ENCODE data around the gene LONP1.
"Not testable (repeated sequence)": the region's sequence is repeated elsewhere in the genome, so short reads cannot be mapped to it uniquely, and the experiment has no call there.

LONP1 gene

DNA sequence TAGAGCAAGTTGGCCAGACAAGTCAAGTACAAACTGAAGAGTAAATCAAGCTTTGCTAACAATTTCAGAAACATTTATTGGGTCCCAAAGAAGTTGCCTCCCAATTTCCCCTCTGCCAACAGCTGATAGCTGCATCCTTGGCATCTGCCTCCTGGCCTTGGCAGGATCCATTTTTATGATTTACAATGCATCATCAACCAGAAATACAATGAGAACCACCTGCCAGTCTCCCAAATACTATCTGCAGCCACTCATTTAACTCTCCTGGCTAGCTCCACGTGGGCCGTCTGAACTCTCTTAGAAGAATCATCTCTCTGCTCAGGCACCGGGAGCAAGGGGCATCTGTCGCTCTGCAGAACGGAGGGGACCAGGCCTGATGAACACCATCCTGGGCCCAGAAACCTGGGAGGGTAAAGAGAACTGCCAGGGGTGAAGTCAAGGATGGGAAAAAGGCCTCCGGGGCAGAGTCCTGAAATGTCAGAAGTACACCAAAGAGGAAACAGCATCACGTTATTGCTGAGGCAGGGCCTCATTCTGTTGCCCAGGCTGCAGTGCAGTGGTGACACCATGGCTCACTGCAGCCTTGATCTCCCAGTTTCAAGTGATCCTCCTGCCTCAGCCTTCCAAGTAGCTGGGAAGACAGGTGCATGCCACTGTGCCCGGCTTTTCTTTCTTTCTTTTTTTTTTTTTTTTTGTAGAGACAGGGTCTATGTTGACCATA lies 2.6 kb downstream of the LONP1 start:
- intact Hi-C loops (cut with DNase I) = no loop called here
- no peak for DNase-seq

DNA sequence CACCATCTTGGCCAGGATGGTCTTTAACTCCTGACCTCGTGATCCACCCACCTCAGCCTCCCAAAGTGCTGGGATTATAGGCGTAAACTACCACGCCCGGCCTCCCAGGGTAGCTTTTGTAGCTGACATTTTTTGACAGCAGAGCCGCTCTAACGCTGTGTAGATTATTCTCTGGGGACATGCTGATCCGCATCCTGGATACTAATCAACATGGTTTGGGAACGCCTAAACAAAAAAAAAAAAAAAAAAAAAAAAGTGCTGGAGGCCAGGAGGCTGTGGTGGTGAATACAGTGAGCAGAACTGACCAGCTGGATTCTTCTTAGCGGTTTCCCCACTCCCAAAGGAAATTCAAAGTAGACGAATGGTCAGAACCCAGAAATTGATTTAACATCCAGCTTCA lies 5.1 kb downstream of the LONP1 start:
- no peak for DNase-seq
- intact Hi-C loops (cut with DNase I) = no loop called here

DNA sequence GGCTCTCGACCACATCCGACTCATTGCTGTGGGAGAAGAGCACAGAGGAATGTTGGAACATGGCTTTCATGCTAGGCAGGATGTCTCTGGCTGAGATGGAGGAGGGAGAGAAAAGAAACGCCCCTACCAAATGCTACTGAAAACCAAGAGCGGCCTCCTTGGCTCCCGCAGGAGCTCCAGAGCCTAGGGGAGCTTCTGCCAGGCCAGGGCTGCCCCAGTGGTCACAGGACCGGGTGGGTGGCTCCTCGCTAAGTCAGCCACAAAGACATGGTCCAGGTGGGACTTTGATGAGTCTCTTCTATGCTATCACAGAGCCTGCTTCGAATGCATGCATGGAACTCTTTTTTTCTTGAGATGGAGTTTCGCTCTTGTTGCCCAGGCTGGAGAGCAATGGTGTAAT lies 6.7 kb downstream of the LONP1 start:
- intact Hi-C loops (cut with DNase I) = no loop called here
- DNase-seq = no peak

DNA sequence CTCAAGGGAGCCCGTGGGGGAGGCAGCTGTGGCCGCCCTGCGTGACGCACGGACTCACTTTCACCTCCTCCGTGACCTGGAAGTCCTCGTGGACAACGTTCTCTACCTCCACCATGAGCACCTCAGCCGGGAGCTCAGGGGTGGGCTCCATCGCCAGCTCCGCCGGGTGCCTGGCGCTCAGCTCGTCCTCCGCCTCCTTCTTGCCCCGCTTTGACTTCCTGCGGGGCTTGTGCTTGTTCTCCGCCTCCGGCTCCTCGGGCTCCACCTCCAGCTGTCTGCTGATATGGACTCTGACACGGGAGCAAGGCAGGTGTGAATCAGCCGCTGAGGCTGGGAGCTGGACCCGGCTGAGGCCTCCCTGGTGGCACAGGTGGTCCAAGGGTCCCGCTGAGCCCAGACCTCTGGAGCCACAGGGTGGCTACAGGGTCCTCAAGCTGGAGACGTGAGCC lies 8.2 kb downstream of the LONP1 start:
- intact Hi-C loops (cut with DNase I) = no loop called here
- DNase-seq = peak in 30 of 42 donors; percentile 22 to 76 (median 50)

DNA sequence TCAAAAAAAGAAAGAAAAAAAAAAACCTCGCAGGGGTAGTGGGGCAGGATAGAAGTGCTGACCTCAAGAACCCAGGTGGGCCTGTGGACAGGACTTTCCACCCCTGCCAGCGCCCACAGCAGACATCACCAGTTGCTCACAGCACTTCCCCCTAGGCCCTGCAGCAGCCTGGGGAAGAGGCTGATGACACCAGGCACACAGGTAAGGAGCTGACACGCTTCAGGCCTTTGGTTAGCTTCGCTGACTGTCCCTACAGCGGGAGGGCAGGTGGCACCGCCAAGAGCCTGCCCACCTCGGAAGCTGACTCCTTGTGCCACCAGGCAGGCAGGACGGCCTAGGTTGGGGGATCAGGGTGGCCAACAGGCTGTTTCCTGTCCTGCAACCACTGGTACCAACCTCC lies 8.9 kb downstream of the LONP1 start:
- intact Hi-C loops (cut with DNase I) = no loop called here
- DNase-seq = no peak

DNA sequence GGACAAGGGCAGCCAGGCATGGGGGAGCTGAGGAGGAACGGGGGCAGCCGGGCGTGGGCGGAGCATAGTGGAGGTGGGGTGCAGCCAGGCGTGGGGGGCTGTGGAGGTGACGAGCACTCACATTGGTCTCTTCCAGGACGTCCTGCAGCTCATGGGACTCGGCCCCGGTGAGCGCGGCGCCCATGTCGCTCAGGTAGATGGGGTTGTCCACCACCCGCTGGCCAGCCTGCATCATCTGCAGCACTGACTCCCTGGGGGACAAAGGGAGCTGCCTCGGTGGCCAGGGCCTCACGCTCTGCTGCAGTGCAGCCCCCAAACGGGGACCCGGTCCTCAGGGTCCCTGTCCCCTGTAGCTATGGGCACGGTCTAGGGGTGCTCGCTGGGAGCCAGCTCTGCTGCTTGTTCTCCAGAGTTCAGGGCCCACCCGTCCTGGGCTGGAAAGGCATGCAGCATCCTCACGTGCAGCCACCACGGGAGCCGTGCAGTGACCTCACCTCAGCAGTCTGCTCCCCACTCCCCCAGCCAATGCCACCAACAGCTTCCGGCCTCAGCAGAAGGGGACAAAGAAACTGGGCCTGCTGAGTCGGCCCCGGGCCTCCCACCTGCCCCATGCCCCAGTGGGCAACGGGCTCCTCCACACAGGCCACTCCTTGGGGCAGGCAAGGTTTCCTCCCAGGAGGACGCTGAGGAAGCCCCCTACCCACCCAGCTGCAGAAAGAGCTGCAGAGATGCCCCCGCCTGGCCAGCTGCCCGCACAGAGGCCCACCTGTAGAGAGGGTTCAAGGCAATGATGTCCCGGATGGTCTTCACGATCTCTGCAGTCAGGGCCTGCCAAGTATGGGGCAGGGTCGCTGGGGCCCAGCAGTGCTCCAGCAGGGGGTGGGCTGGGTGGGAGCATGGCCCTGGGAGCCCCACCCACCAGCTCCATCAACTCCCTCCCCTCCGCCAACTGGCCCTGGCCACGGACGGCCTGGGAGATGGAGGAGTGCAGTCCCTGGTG lies 12.1 kb downstream of the LONP1 start:
- no peak for DNase-seq
- intact Hi-C loops (cut with DNase I) = no loop called here

DNA sequence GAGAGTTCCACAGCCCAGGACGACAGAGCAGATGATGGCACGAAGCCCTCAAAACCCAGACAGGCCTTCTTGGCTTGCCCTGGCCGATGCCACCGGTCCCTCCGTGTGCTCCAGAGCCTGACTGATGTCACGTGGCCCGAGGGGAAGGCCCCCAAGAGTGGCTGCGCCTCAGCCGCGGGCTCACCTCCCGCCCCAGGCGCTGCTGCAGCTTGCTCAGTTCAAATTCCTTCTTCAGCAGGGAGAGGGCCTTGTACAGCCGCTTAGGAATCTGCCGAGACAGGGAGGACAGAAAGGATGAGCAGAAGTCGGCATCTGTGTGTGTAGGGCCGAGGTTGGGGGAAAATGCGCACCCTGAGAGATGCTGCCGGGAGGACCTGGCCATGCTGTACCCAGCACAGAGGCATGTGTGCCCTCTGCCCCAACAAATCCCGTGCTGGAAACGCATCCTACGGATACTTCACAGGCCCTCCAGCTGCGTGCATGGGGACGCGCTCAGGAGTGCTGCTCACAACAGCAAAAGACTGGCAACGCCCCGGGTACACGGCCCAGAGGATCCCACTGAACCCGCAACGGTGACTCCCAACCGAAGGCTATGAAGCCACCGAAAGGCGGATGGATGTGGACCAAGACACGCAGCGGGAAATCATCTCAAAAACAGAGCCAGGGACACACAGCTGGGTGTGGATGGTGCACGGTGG lies 12.9 kb downstream of the LONP1 start:
- DNase-seq = no peak
- intact Hi-C loops (cut with DNase I) = no loop called here

DNA sequence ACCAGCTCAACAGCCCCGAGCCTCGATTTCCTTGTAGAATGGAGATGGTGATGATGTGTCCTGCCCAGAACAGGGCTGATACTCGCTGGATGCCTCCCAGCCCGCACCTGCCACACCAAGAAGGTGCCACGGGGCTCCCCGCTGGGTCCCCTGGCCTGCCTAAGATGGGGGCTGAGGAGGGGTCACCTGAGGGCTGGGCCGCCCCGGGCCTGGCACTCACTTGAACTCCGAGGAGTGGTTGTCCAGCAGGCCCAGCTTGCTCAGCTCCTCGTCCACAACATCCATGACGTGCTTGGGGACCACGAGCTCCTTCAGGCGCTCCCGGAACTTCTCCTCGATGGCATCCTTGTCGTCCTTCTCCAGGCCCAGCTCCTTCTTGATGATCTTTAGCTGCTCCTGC lies 14.4 kb downstream of the LONP1 start:
- intact Hi-C loops (cut with DNase I) = no loop called here
- no peak for DNase-seq

DNA sequence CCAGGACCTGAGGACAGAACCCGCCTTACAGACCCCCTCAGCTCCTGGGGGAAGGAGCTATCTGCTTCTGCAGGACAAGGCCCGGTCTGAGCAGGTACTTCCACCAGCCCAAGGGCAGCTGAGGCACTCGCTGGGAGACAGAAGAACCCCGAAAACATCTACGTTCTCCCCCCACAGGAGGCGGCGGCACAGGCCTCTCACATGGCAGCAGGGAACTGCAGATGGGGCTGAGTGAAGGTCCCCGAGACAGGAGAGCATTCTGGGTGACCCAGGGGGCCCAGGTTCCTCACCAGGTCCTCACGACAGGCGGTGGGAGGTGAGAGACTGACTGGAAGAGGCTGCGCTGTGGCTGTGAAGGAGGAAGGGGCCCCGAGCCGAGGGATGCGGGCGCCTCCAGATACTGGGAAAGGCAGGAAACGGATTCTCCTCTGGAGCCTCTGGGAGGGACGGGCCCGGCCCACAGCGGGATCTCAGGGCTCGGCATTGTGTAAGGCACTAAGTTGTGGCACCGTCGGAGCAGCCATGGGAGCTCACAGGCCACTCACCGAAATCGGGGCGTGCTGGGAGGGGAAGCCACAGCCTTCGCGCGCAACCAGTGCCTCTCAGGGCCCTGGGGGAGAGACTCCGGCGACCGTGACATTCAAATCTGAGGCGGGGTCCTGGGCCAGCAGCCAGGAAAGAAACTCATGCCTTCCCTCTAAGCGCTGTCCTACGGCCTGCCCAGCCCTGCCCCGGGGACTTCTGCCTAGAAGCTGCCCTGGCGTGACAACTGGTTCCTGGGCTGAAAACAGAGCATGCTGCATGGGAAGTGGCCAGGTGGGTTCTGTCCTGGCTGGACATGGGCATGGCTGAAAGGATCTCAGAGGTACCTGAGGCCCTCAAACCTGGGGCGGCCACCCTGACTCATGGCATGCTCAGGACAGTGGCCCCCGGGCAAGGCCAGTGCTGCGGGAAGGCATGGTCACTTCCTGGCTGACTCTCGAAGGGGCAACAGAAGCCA lies 15.8 kb downstream of the LONP1 start:
- DNase-seq = no peak
- intact Hi-C loops (cut with DNase I) = no loop called here

DNA sequence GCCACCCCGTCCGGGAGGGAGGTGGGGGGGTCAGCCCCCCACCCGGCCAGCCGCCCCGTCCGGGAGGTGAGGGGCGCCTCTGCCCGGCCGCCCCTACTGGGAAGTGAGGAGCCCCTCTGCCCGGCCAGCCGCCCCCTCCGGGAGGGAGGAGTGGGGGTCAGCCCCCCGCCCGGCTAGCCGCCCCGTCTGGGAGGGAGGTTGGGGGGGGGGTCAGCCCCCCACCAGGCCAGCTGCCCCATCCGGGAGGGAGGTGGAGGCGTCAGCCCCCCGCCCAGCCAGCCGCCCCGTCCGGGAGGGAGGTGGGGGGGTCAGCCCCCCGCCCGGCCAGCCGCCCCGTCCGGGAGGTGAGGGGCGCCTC lies 17.9 kb downstream of the LONP1 start:
- DNase-seq; intact Hi-C loops (cut with DNase I): not testable (repeated sequence)

DNA sequence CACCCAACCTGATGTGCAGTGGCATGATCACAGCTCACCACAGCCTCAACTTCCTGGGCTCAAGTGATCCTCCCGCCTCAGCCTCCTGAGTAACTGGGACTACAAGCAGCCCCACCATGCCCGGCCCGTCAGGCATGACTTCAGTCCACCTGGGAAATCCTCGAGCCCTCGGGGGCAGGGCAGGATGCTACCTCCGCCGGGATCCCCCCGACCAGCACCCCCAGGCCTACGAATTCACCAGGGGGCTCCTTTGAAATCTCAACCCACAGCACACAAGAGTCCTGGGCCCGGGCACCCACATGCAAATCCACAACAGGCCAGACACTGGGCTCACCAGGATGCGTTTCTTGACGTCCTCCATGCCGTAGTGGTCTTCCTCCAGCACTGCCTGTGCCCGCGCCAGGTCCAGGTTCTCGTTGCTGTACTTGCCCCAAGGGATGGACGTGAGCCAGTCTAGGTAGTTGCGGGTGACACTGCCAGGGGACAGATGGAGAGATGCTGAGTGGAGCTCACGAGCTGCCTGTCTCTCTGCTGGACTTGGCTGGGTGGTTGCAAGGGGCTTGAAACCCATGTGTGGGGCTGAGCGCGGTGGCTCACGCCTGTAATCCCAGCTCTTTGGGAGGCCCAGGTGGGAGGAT lies 19.4 kb downstream of the LONP1 start:
- no peak for DNase-seq
- intact Hi-C loops (cut with DNase I) = no loop called here

DNA sequence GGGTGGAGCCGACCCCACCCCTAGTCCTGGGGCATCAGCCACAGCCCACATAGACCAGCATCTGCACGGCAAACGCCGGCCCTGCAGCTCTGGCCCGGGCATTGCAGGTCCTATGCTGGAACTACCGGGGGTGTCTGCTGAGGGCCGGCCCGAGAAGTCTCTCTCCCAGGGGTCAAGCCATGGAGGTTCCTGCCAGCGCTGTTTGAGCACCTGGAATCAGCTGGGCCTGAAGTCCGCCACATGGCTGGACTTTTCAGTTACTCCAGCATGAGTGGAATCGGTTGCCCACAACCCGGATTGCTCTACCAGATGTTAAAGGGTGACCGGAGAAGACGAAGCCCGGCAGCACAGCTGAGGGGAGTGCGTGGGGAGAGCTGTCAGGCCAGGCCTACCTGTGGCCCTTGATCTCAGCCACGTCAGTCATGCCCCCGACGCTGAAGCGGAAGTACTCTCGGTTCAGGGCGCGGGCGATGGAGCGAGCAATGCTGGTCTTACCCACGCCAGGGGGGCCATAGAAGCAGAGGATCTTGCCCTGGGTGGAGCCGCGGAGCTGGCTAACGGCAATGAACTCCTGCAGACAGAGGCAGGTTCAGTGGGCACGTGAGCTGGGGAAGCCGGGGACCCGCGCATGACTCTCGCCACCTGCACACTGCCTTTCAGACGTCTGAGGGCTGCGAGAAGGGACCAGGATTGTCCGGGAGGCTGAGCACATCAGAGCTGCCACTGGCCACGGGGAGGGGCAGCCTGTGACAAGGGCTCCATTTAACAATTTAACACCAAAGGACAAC lies 21.1 kb downstream of the LONP1 start:
- intact Hi-C loops (cut with DNase I) = no loop called here
- DNase-seq = no peak

DNA sequence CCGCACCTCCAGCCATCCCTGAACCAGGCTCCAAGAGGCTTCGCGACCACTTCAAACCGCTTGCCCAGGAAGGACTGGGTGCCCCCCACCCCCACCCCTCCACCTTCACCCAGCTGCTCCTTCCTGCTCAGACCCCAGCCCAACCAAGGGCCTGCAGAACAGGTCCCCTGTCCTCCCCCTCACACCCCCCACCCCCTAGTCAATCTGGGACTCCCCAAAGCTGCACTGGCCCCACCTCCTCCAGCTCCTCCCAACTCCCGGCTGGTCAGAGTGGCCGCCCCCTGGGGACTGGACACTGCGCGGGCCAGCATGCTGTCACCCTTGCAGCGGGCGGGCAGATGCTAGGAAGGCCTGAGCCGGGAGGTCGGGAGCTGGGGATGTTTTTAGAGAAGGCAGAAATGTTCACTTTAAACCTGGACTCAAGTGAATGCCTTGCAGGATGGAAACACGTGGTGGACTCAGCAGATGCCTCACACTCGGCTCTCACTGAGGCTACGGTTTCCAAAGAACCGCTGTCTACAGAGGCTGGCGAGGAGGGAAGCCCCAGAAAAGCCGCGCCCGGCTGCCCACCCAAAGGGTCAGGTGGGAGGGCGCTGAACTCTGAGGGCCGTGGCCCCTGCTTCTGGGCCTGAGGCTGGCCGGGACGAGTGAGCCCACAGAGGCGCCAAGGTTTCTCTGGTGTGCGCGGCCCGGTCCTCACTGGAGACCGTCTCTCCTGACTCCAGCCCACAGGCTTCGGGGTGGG lies 21.9 kb downstream of the LONP1 start:
- no peak for DNase-seq
- intact Hi-C loops (cut with DNase I) = no loop called here

DNA sequence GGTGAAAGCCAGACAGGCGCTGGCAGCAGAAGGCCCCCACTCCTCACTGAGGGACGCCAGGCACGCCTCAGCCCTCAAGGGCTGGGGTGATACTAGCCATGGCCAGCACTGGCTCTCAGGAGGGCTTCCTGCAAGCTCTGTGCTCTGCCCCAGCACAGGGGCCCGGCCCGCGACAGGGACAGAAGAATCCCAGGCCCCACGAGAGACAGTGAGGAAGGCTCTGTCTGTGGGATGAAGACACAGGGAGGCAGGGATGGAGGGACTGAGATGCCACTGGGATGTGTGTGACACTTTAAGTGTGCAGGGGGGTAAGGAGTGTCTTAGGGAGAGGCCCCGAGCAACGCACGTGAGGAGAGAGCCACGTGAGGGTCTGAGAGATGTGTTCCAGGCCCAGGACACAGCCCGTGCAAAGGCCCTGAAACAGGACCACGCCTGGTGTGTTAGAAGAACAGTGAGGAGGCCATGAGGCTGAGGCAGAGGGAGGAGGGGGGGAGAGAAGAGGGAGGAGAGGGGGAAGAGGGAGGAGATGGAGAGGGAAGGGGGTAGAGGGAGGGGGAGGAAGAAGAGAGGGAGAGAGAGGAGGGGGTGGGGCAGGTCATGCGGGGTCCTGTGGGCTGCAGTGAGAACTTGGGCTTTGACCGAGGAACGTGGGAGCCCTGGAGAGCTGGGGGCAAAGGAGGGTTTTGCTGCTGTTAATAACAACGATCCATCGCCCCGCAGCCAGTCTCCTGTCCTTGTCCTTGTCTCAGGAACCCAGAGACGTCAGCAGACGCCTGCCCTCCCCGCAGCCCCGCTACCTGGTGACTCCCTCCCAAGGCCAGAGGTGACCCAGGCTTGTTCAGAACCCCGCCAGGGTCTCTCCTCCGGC lies 22.7 kb downstream of the LONP1 start:
- no peak for DNase-seq
- intact Hi-C loops (cut with DNase I) = no loop called here

DNA sequence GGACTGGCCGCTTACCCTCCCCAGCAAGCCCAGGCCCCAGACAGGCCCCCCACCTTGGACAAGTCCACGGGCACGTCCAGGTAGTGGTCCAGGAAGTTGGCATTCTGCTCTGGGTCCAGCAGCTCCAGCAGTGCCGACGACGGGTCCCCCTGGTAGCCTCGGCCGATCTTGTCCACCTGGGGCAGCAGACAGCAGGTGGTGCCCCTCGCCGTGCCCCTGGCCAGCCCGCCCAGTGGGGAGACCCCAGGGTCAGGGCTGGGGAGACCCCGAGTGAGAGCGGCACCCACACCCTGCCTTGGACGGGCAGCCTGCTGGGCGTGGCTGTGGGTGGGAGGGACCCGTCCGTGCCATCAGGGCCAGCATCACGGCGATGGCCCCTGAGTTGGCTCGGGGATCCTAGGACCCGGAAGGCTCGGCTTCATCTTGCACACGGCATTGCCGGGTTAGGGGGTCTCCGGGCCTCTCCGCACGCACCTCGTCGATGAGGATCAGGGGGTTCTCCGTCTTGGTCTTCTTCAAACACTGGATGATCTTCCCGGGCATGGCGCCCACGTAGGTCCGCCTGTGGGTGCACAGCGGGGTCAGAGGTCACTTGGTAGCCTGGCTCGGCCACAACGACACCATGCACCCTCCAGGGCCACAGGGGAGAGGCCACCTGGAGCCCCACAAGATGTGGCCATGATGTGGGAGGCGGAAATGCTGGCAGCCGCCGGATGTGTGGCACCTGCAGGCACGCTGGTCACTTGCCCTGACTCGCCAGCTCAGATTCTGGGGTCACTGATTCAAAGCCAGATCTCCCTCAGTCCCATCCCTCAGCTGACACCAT lies 23.5 kb downstream of the LONP1 start:
- peak in 1 of 42 donors; percentile 14 for DNase-seq
- intact Hi-C loops (cut with DNase I) = no loop called here
